Measurements from ENCODE around the gene KCNE4.

GRCh38 chr2:223019390-223019930 is 32.5 kb upstream of the KCNE4 start:
- TF ChIP-seq CTCF (IDR thresholded peaks at IDR 0.05) (no peak), ZFX (IDR thresholded peaks at IDR 0.05; ENCODE audit: borderline replicate concordance) (no peak)
